ENCODE data around the gene FBLN1.

- TF ChIP-seq EP300 (IDR thresholded peaks at IDR 0.05; ENCODE audit: low read depth): no peak
- TF ChIP-seq, protein P1, sequence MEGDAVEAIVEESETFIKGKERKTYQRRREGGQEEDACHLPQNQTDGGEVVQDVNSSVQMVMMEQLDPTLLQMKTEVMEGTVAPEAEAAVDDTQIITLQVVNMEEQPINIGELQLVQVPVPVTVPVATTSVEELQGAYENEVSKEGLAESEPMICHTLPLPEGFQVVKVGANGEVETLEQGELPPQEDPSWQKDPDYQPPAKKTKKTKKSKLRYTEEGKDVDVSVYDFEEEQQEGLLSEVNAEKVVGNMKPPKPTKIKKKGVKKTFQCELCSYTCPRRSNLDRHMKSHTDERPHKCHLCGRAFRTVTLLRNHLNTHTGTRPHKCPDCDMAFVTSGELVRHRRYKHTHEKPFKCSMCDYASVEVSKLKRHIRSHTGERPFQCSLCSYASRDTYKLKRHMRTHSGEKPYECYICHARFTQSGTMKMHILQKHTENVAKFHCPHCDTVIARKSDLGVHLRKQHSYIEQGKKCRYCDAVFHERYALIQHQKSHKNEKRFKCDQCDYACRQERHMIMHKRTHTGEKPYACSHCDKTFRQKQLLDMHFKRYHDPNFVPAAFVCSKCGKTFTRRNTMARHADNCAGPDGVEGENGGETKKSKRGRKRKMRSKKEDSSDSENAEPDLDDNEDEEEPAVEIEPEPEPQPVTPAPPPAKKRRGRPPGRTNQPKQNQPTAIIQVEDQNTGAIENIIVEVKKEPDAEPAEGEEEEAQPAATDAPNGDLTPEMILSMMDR (IDR thresholded peaks at IDR 0.05): no peak
- TF ChIP-seq POLR2AphosphoS5 (IDR thresholded peaks at IDR 0.05): no peak
- TF ChIP-seq POLR2A (IDR thresholded peaks at IDR 0.05): no peak
Observed at GRCh38 chr22:45628515-45628914, 125.8 kb downstream of the FBLN1 start.

Data from transverse colon (tissue), 4 donors.